HG02623 (cell line): Measurements from ENCODE around the gene TBL1XR1.

Experiments
- ATAC-seq: cut with Tn5 transposase; IDR thresholded peaks from one replicate; pipeline ENCODE4 v1.9.1; 2021; ENCODE audit warnings: moderate library complexity; ENCODE audit not compliant: unreplicated experiment

TBL1XR1 gene

GRCh38 chr3:177110895-177111294 lies 86.4 kb downstream of the TBL1XR1 start:
- ATAC-seq: no peak

- ATAC-seq: no peak
Measured at GRCh38 chr3:177110386-177110785, 86.9 kb downstream of the TBL1XR1 start.

DNA sequence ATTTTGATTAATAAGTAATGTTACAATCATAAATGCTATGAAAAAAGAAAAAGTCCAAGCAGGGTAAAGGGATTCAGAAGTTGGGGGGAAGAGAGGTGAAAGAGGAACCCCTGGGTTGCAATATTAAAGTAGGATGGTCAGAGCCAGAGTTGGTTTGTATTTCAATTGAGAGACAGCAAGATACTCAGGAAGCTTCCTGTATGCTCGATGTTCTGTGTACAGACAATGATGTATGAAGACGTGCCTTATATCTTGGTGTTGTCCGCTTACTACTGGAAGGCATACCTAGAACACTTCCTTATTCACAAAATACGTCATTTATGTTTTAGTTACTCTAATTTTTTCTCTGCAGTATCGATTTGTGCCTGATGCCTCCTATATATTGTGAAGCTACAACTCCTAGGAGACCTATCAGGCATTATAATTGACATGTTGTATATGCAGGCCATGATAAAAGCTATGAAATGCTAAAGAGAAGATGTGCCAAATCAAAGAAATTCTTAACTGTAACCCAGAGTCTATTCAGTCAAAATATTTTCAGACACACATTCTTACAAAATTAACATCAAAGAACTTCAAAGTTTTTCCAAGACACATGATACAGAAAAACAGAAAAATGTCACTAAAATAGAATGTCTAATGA lies 87.5 kb downstream of the TBL1XR1 start:
- no peak for ATAC-seq

GRCh38 chr3:177108648-177109047 lies 88.6 kb downstream of the TBL1XR1 start:
- no peak for ATAC-seq

DNA sequence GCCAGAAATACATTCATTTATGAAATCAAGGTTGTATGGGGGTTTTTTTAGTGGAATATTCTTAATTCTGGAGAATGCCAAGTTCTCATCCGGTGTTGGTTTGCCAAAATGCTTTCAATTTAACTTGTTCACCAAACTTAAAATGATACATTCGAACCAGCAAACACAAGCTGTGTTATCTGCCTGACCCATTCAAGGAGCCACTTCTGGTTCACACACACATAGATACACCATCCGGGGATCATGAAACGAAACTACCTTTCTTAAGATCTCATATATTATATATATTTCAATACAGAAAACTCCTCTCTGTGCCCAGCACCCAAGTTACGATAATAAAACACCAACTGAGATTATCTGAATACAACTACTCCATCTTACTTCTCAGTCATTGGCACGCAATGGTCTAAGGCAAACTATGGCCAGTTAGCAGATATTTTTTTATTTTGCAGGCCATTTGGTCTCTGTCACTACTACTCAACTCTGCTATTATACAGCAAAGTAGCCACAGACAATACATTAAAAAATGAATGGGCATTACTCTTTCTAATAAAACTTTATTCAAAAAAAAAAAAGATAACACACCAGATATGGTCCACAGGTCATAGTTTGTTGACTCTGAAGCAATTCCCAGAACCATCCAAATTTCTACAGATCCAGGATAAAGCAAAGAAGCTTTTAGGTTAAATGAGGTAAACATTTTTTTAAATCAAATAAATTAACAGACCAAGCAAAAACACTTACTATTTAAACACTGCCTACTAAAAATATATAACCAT lies 89.6 kb downstream of the TBL1XR1 start:
- no peak for ATAC-seq

GRCh38 chr3:177106594-177106993 lies 90.7 kb downstream of the TBL1XR1 start:
- ATAC-seq: no peak

DNA sequence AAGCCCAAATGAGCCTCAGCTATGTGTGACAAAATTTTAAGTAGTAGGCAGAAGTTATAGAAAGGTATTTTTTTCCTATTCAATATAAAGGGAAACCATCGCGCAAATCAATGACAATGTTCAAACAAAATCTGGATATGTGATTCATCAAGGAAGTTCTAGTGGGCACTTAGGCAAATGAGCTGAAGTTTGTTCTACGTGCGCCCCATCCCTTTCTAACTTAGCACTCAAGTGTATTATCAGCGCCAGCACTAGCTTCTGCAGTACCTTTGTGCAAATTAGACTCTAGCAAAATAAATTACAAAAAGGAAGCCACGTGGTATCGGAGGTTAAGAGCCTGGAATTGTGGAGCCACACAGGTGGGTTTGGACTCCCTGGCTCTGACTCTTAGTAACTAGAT lies 91.1 kb downstream of the TBL1XR1 start:
- no peak for ATAC-seq

- no peak for ATAC-seq
Measured at GRCh38 chr3:177105623-177106022, 91.7 kb downstream of the TBL1XR1 start.

GRCh38 chr3:177104299-177104992 lies 92.8 kb downstream of the TBL1XR1 start:
- ATAC-seq: no peak

GRCh38 chr3:177102553-177102952 lies 94.7 kb downstream of the TBL1XR1 start:
- ATAC-seq: no peak

- ATAC-seq: no peak
Measured at GRCh38 chr3:177098551-177098950, 98.7 kb downstream of the TBL1XR1 start.

GRCh38 chr3:177096615-177097014 lies 100.7 kb downstream of the TBL1XR1 start:
- ATAC-seq: no peak

- ATAC-seq: no peak
Measured at GRCh38 chr3:177093966-177094365, 103.3 kb downstream of the TBL1XR1 start.

DNA sequence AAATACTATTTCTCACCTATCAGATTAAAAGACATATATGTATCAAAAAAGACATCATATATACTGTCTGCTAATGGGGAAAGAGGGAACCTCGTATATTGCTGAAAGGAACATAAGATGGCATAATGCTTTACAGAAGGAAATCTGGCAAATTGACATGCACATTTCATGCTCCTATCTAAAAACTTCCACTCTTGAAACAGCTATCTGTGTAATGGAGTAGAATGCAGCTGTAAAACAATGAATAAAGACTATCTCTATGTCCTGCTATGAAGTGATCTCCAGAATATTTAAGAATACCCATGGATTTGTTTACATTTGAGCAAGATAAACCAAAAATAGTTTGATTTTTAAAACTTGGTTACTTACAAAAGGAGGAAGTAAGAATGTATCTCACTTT lies 107.4 kb downstream of the TBL1XR1 start:
- no peak for ATAC-seq

DNA sequence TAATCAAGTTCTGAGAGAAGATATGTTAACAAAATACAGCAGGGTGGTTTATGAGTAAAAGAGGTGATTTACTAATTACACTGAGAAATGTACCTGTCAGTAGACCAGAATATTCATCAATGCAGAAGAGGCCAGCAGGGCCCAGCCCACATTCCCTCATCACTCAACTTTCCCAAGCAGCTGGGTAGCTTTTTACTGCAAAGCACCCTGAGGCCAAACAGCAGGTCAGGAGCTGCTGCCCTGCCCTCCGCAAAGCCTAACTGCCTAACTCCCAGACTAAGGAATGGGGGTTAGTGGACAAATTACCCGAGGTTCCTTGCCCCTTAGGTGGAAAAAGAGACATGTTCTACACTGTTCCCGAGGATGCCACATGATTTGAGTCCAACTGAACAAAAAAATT lies 108.2 kb downstream of the TBL1XR1 start:
- no peak for ATAC-seq

- ATAC-seq: no peak
Measured at GRCh38 chr3:177085794-177086193, 111.5 kb downstream of the TBL1XR1 start.

DNA sequence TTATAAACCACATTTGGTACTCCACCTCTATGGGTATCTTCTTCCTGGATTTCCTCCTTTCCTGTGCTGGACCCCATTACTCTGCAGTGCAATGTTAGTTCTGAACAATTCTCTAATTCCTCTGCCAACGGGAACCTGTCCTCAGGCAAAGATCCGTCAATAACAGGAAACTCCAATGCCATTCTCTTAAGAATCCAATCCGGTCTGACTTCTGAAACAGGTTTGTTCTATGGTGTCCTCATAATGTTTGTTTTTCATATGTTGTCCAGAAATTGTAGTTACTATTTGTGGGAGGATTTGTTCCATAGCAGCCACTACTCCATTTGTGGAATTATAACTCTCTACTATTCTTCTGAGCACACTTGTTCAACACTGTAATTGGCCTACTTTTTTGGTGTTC lies 112.7 kb downstream of the TBL1XR1 start:
- ATAC-seq: no peak

GRCh38 chr3:177080122-177080521 lies 117.2 kb downstream of the TBL1XR1 start:
- no peak for ATAC-seq

- no peak for ATAC-seq
Measured at GRCh38 chr3:177079684-177080083, 117.6 kb downstream of the TBL1XR1 start.

DNA sequence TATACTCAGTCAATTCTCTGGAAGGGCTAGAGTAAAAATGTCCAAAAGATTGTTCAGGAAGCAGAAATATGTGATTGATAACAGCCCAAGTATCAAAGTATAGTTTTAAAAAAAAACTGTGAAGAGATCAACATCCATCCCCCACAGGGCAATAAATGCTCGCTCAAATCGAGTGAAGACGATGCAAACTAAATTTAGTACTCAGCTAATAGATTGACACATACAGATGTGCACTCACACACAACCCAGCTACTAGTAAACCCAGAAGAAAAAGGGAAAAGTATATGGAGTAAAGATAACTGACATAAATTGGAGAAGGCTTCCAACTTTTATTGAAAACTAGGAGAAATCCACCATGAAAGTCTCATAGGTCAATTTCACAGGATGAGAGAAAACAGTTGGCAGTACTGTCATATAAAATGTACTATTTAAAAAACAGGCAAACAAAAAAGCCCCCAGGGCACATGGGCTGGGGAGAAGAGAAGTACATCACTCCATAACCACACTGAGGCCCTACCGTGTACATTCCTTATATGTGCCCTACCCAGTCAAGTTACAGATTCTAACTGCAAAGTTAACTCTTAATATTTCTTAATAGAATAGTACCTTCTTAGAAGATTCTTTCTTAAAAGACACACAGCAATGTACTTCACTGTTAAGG lies 125.7 kb downstream of the TBL1XR1 start:
- no peak for ATAC-seq

GRCh38 chr3:177069514-177070329 lies 127.6 kb downstream of the TBL1XR1 start:
- no peak for ATAC-seq
